ENCODE results near the gene CISD2. TPM values are rescaled to one million over a fixed set of nuclear protein-coding genes. Genes with fewer than 3 reads are reported as not detected.
"Not testable (repeated sequence)": the region's sequence is repeated elsewhere in the genome, so short reads cannot be mapped to it uniquely, and the experiment has no call there.

The CISD2 gene, protein sequence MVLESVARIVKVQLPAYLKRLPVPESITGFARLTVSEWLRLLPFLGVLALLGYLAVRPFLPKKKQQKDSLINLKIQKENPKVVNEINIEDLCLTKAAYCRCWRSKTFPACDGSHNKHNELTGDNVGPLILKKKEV
- 10 to 100 TPM; 25.7 to 48.2 (median 33.0) TPM for polyA plus RNA-seq
- long read RNA-seq, donor 1, full-length matches to known transcripts: 87 of 98 reads
- long read RNA-seq, donor 1, partial matches to known transcripts: 11 of 98 reads
- long read RNA-seq, donor 1, other reads (novel, unspliced or antisense): 0 of 98 reads
- long read RNA-seq, donor 2, full-length matches to known transcripts: 23 of 23 reads
- long read RNA-seq, donor 2, partial matches to known transcripts: 0 of 23 reads
- long read RNA-seq, donor 2, other reads (novel, unspliced or antisense): 0 of 23 reads
- long read RNA-seq, donor 3, full-length matches to known transcripts: 35 of 35 reads
- long read RNA-seq, donor 3, partial matches to known transcripts: 0 of 35 reads
- long read RNA-seq, donor 3, other reads (novel, unspliced or antisense): 0 of 35 reads
- long read RNA-seq, donor 4, full-length matches to known transcripts: 1 of 1 reads
- long read RNA-seq, donor 4, partial matches to known transcripts: 0 of 1 reads
- long read RNA-seq, donor 4, other reads (novel, unspliced or antisense): 0 of 1 reads
- long read RNA-seq, donor 5, full-length matches to known transcripts: 14 of 14 reads
- long read RNA-seq, donor 5, partial matches to known transcripts: 0 of 14 reads
- long read RNA-seq, donor 5, other reads (novel, unspliced or antisense): 0 of 14 reads
- long read RNA-seq, donor 6, full-length matches to known transcripts: 29 of 29 reads
- long read RNA-seq, donor 6, partial matches to known transcripts: 0 of 29 reads
- long read RNA-seq, donor 6, other reads (novel, unspliced or antisense): 0 of 29 reads
- long read RNA-seq, donor 7, full-length matches to known transcripts: 66 of 66 reads
- long read RNA-seq, donor 7, partial matches to known transcripts: 0 of 66 reads
- long read RNA-seq, donor 7, other reads (novel, unspliced or antisense): 0 of 66 reads
- long read RNA-seq, donor 8, full-length matches to known transcripts: 4 of 4 reads
- long read RNA-seq, donor 8, partial matches to known transcripts: 0 of 4 reads
- long read RNA-seq, donor 8, other reads (novel, unspliced or antisense): 0 of 4 reads
- long read RNA-seq, donor 9, full-length matches to known transcripts: 12 of 12 reads
- long read RNA-seq, donor 9, partial matches to known transcripts: 0 of 12 reads
- long read RNA-seq, donor 9, other reads (novel, unspliced or antisense): 0 of 12 reads
- long read RNA-seq, donor 10, full-length matches to known transcripts: 53 of 53 reads
- long read RNA-seq, donor 10, partial matches to known transcripts: 0 of 53 reads
- long read RNA-seq, donor 10, other reads (novel, unspliced or antisense): 0 of 53 reads

- Histone ChIP-seq H3K4me3 (ENCODE audit: low read depth in 1 of 3, low read length in 3 of 3) (peak within 1 kb of the TSS; percentile 64 to 95 (median 90)), H3K27me3 (ENCODE audit: control insufficient read depth in 3 of 3, insufficient read depth in 3 of 3, low read length in 3 of 3) (no peaks in the 10 kb centered on the region), H3K27ac (ENCODE audit: low read depth in 1 of 3, low read length in 2 of 3) (peak within 1 kb of the TSS; percentile 91 to 95 (median 94)), H3K4me1 (ENCODE audit: control insufficient read depth in 3 of 3, insufficient read depth in 2 of 3, low read depth in 1 of 3, low read length in 2 of 3) (peaks cover 0 to 9% (median 4%) of the 10 kb centered on the region in 3 donors), H3K36me3 (ENCODE audit: control insufficient read depth in 3 of 3, insufficient read depth in 2 of 3, low read depth in 1 of 3, low read length in 3 of 3) (peaks cover 0 to 9% (median 0%) of the 10 kb centered on the region in 3 donors), H3K9me3 (ENCODE audit: control insufficient read depth in 2 of 2, insufficient read depth in 1 of 2, low read depth in 1 of 2, low read length in 1 of 2) (no peaks in the 10 kb centered on the region)
- FAIRE-seq: no peak
- DNase-seq: peak; percentile 92 to 97
- 0 to 1% (median 0%) methylated on average over 43 to 71 of the region's 71 CpGs for WGBS, 3 donors
Measured at GRCh38 chr4:102868781-102869568, at the start of gene CISD2. CISD2 (plus strand) TSS chr4:102868992; CDS start chr4:102869085, 93 bp downstream.

GRCh38 chr4:102819100-102819499 lies 49.7 kb upstream of the CISD2 start:
- peaks cover 4 to 29% (median 15%) of the 10 kb centered on the region in 3 donors for H3K4me1 ChIP-seq (ENCODE audit: control insufficient read depth in 3 of 3, insufficient read depth in 2 of 3, low read depth in 1 of 3, low read length in 2 of 3)
- not testable (repeated sequence) for H3K27ac ChIP-seq (ENCODE audit: low read depth in 1 of 3, low read length in 2 of 3); H3K4me3 ChIP-seq (ENCODE audit: low read depth in 1 of 3, low read length in 3 of 3); FAIRE-seq; H3K36me3 ChIP-seq (ENCODE audit: control insufficient read depth in 3 of 3, insufficient read depth in 2 of 3, low read depth in 1 of 3, low read length in 3 of 3); H3K9me3 ChIP-seq (ENCODE audit: control insufficient read depth in 2 of 2, insufficient read depth in 1 of 2, low read depth in 1 of 2, low read length in 1 of 2); H3K27me3 ChIP-seq (ENCODE audit: control insufficient read depth in 3 of 3, insufficient read depth in 3 of 3, low read length in 3 of 3); DNase-seq
- 88 to 93% (median 91%) methylated on average over 10 of the region's 10 CpGs for WGBS, 3 donors

DNA sequence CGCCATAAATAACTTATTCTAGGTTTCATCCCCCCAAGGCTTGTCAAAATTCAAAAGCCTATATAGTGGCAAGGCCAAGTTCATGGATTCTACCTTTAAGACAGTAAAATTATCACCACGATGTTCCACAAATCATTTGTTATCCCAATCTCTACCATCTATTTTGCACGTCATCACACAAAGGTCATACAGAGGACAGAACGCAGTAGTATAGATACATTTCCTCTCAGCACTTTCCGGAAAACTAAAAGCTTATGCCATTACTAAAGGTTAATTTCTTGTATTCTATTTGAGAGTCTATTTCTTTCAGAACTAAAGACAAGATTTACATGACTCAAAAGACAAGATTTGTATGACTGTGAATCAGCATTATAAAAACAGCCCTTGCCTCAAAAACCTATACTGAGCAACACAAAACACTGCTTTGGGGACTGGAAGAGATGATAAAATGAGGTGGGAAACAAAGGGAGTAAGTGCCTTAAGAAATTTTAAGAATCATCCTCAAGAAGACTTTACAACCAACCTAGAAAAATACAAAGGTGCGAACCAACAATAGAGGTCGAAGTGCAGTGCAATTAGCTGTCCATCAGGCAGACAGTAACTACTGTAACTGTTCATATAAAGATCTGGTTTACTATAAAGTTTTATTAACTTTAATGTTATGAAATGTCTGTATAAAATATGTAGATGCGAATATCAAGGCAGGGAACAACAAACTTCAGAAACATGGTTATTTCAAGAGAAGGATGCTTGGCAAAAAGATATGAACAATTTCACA lies 49.0 kb upstream of the CISD2 start:
- 39 to 44% (median 41%) methylated on average over 8 of the region's 8 CpGs for WGBS, 3 donors
- DNase-seq (peak in 1 of 2 donors; percentile 28), FAIRE-seq (no peak)
- no peaks in the 10 kb centered on the region for H3K9me3 ChIP-seq (ENCODE audit: control insufficient read depth in 2 of 2, insufficient read depth in 1 of 2, low read depth in 1 of 2, low read length in 1 of 2)
- peaks cover 0 to 5% (median 0%) of the 10 kb centered on the region in 3 donors for H3K36me3 ChIP-seq (ENCODE audit: control insufficient read depth in 3 of 3, insufficient read depth in 2 of 3, low read depth in 1 of 3, low read length in 3 of 3)
- H3K4me1 ChIP-seq (ENCODE audit: control insufficient read depth in 3 of 3, insufficient read depth in 2 of 3, low read depth in 1 of 3, low read length in 2 of 3): peaks cover 4 to 29% (median 18%) of the 10 kb centered on the region in 3 donors
- H3K27ac ChIP-seq (ENCODE audit: low read depth in 1 of 3, low read length in 2 of 3): peak overlapping the region in 1 of 3 donors; percentile 27
- H3K27me3 ChIP-seq (ENCODE audit: control insufficient read depth in 3 of 3, insufficient read depth in 3 of 3, low read length in 3 of 3): no peaks in the 10 kb centered on the region
- H3K4me3 ChIP-seq (ENCODE audit: low read depth in 1 of 3, low read length in 3 of 3): no peak overlapping the region

- Histone ChIP-seq H3K36me3 (ENCODE audit: control insufficient read depth in 3 of 3, insufficient read depth in 2 of 3, low read depth in 1 of 3, low read length in 3 of 3) (peaks cover 0 to 9% (median 0%) of the 10 kb centered on the region in 3 donors), H3K9me3 (ENCODE audit: control insufficient read depth in 2 of 2, insufficient read depth in 1 of 2, low read depth in 1 of 2, low read length in 1 of 2) (no peaks in the 10 kb centered on the region), H3K27ac (ENCODE audit: low read depth in 1 of 3, low read length in 2 of 3) (peak overlapping the region in 1 of 3 donors; percentile 38), H3K4me3 (ENCODE audit: low read depth in 1 of 3, low read length in 3 of 3) (peak overlapping the region in 2 of 3 donors; percentile 11 to 31), H3K4me1 (ENCODE audit: control insufficient read depth in 3 of 3, insufficient read depth in 2 of 3, low read depth in 1 of 3, low read length in 2 of 3) (peaks cover 4 to 14% (median 13%) of the 10 kb centered on the region in 3 donors), H3K27me3 (ENCODE audit: control insufficient read depth in 3 of 3, insufficient read depth in 3 of 3, low read length in 3 of 3) (no peaks in the 10 kb centered on the region)
- WGBS, 3 donors: 3 to 11% (median 5%) methylated on average over 4 of the region's 4 CpGs
- no peak for DNase-seq
- no peak for FAIRE-seq
Measured at GRCh38 chr4:102823464-102823863, 45.3 kb upstream of the CISD2 start.

- Histone ChIP-seq H3K4me1 (ENCODE audit: control insufficient read depth in 3 of 3, insufficient read depth in 2 of 3, low read depth in 1 of 3, low read length in 2 of 3) (peaks cover 3 to 17% (median 9%) of the 10 kb centered on the region in 3 donors), H3K4me3 (ENCODE audit: low read depth in 1 of 3, low read length in 3 of 3) (peak overlapping the region; percentile 11 to 31 (median 11)), H3K36me3 (ENCODE audit: control insufficient read depth in 3 of 3, insufficient read depth in 2 of 3, low read depth in 1 of 3, low read length in 3 of 3) (peaks cover 0 to 8% (median 0%) of the 10 kb centered on the region in 3 donors), H3K27me3 (ENCODE audit: control insufficient read depth in 3 of 3, insufficient read depth in 3 of 3, low read length in 3 of 3) (no peaks in the 10 kb centered on the region), H3K27ac (ENCODE audit: low read depth in 1 of 3, low read length in 2 of 3) (peak overlapping the region in 2 of 3 donors; percentile 38 to 64), H3K9me3 (ENCODE audit: control insufficient read depth in 2 of 2, insufficient read depth in 1 of 2, low read depth in 1 of 2, low read length in 1 of 2) (no peaks in the 10 kb centered on the region)
- peak; percentile 16 to 17 for DNase-seq
- no peak for FAIRE-seq
- 9 to 28% (median 12%) methylated on average over 4 of the region's 4 CpGs for whole genome bisulfite sequencing, 3 donors
Measured at GRCh38 chr4:102823897-102824296, 44.9 kb upstream of the CISD2 start.

DNA sequence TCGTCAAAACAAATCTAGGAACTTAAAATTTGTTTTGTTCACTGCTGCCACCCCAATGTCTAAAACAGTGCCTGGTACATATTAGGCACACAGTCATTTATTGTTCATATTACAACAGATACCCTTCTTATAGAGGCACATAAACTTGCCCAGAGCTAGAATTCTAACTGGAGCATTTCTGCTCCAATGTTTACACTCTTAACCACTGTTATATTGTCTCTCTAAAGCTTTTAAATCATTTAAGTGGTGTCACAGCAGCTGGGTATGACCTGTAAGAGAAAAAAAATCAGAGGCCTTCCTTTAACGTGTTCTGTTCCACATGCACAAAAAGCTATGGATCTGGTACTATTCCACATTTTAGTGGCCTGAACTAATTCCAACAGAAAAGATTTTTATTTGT lies 44.4 kb upstream of the CISD2 start:
- Histone ChIP-seq H3K4me3 (ENCODE audit: low read depth in 1 of 3, low read length in 3 of 3) (peak overlapping the region; percentile 18 to 98 (median 96)), H3K27ac (ENCODE audit: low read depth in 1 of 3, low read length in 2 of 3) (peak overlapping the region in 2 of 3 donors; percentile 39 to 100), H3K27me3 (ENCODE audit: control insufficient read depth in 3 of 3, insufficient read depth in 3 of 3, low read length in 3 of 3) (no peaks in the 10 kb centered on the region), H3K4me1 (ENCODE audit: control insufficient read depth in 3 of 3, insufficient read depth in 2 of 3, low read depth in 1 of 3, low read length in 2 of 3) (peaks cover 2 to 22% (median 8%) of the 10 kb centered on the region in 3 donors), H3K36me3 (ENCODE audit: control insufficient read depth in 3 of 3, insufficient read depth in 2 of 3, low read depth in 1 of 3, low read length in 3 of 3) (peaks cover 0 to 5% (median 0%) of the 10 kb centered on the region in 3 donors), H3K9me3 (ENCODE audit: control insufficient read depth in 2 of 2, insufficient read depth in 1 of 2, low read depth in 1 of 2, low read length in 1 of 2) (no peaks in the 10 kb centered on the region)
- no peak for FAIRE-seq
- WGBS, 3 donors: 1 to 4% (median 3%) methylated on average over 2 of the region's 2 CpGs
- peak in 1 of 2 donors; percentile 29 for DNase-seq
